Suprapubic skin (tissue), 4 donors: ENCODE data around the gene DDR2.

Experiments used
- CTCF ChIP-seq, 2 donors: fragments of 200-600 bp in 1 of 2; fragments of 450-650 bp in 1 of 2; sonication (generic) in 1 of 2; IDR thresholded peaks; one replicate each; pipeline ENCODE4 v1.5.1; 2016 to 2019; ENCODE audit warnings: antibody characterized with exemption in 2 of 2, mild to moderate bottlenecking in 1 of 2, moderate library complexity in 1 of 2
- POLR2A ChIP-seq, 2 donors: fragments of 450-650 bp; IDR thresholded peaks; one replicate each; pipeline ENCODE4 v1.6.1; 2017; ENCODE audit warnings: antibody characterized with exemption in 2 of 2, mild to moderate bottlenecking in 2 of 2, moderate library complexity in 2 of 2
- POLR2AphosphoS5 ChIP-seq, 3 donors: sonication (generic); formaldehyde crosslinking; IDR thresholded peaks; one replicate each; pipeline ENCODE4 v1.6.1; 2017; ENCODE audit warnings: antibody characterized with exemption in 3 of 3

DNA sequence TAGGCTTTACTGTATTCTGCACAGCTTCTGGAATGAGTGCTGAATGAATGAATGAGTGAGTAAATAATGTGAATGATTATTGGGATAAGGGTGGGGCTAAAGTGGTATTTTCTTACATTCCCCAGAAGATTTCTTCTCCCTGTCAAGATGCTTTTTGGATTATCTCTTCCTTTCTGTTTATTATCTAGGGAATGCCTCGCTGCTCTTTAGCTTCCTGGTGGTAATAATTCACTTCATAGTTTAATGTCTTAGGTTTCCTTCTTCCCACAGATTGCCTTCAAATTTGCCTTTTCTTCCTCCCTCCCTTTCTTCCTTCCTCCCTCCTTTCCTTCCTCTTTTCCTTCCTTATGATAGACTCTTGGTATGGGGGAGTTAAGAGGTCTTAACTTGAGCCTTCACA is 24.0 kb downstream of the DDR2 start:
- TF ChIP-seq POLR2AphosphoS5 (IDR thresholded peaks at IDR 0.05) (no peak), CTCF (IDR thresholded peaks at IDR 0.05) (no peak), POLR2A (IDR thresholded peaks at IDR 0.05) (no peak)
